ENCODE measurements around the gene FAM20C.
"Not testable (repeated sequence)": the region's sequence is repeated elsewhere in the genome, so short reads cannot be mapped to it uniquely, and the experiment has no call there.

FAM20C gene

DNA sequence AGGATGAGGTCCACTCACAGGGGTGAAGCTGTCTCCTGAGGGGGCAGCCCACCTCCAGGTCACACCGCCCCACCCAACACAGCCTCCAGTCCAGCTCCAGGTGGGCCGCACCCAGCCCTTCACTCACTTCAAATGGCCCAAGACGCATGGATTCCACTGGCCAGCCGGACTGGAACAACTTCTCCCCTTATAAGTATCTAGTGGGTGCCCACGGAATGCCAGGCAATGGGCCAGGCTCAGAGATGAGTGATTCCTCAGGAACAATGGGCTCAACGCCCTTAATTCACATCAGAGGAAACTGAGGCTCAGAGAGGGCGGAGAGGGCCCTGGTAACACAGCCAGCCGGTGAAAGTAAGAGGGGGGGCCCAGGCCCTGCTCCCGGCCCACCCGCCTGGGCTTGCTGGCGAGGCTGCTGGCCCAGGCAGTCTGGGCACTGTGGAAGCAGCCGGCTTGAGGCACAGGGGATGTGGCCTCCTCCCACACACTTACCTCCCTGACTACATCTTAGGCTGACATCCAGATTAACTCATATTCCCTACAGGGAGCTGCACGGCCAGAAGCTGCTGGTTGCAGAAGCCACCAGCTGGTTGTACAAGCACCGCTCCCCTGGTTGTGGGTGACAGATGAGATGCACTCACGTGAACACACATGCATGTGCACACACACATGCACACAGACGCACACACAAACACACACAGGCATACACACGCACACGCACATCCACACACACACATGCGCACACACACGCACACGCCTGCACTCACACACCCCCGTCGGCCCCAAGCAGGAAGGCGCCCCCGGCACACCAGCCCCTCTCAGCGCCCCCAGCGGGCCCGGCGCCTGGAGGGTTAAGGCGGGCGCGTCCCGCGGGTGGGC, 1.0 kb upstream of the FAM20C start:
- DNase-seq (ENCODE audit: low read depth in 1 of 2, low spot score in 1 of 2), result no peak

GRCh38 chr7:192701-193480, 520 bp downstream of the FAM20C start:
- DNase-seq (ENCODE audit: low read depth in 1 of 2, low spot score in 1 of 2), result no peak

- no peak for DNase-seq (ENCODE audit: low read depth in 1 of 2, low spot score in 1 of 2)
These were observed 1.3 kb downstream of the FAM20C start for GRCh38 chr7:193481-194251.

DNA sequence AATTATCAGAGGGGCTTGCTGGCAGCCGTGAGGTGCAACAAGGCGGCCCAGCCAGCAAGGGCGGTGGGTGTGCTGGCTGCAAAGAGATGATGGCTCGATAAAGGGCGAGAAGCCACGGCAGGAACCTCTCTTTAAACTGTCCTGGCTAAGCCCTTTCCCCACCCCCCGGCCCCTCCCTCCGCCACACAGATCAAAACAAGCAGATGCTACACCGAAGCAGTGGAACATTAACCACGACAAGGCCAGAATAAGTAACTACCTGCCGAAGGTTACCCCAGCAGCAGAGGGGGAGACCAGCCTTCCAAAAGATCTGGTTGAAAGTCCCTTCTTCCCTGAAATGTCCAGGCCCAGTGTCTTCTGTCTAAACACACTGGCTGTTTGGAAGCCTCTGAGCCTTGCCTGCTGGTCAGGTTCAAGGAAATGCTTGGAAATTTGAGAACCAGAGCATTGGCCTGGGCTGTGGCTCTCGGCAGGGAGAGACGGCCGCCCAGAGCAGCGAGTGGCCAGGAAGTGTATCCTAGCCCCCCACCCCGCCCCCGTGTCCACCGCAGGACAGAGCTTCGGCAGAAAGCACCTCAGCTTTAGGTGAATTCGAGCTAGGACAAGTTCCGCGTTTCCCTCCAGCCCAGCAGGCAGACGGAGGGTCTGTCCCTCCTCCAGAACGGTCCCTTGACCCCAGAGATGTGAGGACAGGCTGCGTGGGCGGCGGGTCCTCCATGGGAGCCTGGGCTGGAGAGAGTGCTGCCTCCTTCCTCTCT, 2.1 kb downstream of the FAM20C start:
- DNase-seq (ENCODE audit: low read depth in 1 of 2, low spot score in 1 of 2), result no peak

DNA sequence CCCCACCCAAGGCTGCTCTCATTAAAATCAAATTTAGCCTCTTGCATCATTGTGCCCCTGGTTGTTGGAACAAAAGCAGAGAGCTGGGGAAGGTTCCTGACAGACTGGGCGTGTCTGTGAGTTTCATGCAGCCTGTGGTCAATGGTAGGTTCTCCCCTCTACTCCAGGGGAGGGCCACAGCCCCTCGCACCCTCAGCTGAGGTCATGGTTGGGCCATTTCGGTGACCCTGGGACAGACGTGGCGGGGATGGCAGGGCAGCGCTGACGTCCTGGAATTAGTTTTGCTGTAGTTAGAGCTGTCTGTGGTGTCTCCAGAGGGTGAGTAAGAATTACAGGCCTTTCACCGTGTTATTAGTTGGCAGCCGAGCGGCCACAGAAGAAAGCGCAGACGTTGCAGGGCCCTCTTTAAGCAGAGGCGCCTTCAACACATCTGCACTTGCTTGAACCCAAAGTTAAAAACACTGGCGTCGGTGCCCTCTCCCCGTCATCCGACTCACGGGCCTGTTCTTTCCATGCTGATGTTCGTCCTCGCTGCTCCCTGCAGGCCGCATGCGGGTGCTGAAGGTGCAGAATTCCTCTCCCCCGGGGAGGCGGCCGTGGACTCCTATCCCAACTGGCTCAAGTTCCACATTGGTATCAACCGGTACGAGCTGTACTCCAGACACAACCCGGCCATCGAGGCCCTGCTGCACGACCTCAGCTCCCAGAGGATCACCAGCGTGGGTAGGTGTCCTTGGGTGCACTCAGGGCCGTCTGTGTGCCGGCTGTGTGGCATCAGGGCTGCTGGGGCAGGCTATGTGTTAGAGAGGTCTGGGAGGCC, 2.8 kb downstream of the FAM20C start:
- no peak for DNase-seq (ENCODE audit: low read depth in 1 of 2, low spot score in 1 of 2)

DNA sequence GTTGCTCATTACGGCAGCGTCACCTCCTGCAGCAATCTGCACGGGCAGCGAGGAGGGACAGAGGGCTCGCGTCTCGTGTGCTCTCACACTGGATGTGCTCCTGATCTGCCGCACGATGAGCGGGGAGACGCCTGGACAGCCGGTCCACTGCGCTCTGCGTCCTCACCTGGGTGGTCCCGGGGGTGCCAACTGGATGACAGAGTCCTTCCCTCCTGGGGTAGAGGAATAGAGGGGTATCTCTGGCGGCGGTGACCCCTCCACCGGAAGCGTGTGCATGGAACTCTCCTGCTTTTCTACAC, 3.4 kb downstream of the FAM20C start:
- no peak for DNase-seq (ENCODE audit: low read depth in 1 of 2, low spot score in 1 of 2)

GRCh38 chr7:196283-196682, 3.9 kb downstream of the FAM20C start:
- no peak for DNase-seq (ENCODE audit: low read depth in 1 of 2, low spot score in 1 of 2)

- no peak for DNase-seq (ENCODE audit: low read depth in 1 of 2, low spot score in 1 of 2)
These were observed 4.5 kb downstream of the FAM20C start for GRCh38 chr7:196778-197321.

DNA sequence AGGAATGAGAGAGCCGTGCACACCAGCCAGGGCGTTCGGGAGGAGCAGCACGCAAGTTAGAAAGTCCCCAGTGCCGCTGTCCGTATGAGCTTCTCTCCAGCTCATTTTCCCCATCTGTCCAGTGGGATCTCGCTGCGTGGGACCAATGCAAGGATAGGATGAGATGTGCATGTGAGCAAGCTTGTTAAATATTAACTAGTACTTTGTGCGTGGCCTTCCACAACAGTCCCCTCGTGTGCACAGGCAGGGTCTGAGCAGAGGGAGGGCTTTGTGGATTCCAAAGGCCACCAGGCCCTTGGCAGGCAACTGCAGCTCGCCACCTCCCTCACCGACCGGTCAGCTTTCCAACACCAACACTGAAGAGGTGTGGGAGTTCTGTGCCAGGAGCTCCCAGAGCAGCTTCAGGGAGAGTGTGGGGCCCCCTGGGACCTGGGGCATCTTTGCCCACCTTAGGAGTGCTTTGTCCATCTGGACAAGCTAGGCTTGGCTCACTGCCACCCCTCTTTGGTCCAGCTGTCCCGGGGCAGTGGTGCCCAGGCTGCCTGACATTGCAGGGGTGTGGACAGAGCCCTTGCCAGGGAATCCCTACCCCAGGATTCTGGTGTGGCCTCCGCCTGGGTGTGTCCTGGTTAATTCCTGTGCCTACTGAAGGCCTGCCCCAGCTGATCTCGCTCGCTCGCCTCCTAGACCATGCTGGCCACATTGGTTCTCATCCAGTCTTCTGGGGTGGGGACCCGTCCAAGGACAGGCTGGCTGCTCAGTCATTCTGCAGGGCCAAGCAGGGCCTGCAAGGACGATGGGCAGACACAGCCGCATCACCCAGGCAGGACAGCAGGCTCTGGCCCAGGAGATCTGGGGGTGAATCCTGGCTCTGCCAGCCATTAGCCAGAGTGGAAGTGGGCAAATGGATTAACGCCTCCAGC, 5.3 kb downstream of the FAM20C start:
- no peak for DNase-seq (ENCODE audit: low read depth in 1 of 2, low spot score in 1 of 2)

GRCh38 chr7:199483-200249, 7.3 kb downstream of the FAM20C start:
- no peak for DNase-seq (ENCODE audit: low read depth in 1 of 2, low spot score in 1 of 2)

- no peak for DNase-seq (ENCODE audit: low read depth in 1 of 2, low spot score in 1 of 2)
These were observed 7.9 kb downstream of the FAM20C start for GRCh38 chr7:200290-200689.

DNA sequence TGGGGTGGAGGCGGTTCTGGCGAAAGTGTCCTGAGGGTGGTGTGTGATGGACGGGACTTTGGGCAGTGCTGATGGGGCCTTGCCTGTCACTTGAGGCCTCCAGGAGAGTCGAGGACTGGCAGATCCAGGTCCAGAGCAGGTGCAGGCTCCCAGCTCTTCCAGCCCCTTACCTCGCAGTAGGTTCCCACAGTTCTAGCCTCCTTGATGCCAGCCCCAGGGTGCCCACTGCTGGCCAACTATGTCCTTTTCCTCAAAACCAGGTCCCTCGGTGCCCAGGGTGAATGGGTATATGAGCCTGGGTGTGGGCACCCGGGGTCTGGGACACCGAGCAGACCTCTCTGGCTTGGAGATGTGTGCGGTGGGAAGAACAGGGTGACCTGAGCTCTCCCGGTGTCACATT, 8.3 kb downstream of the FAM20C start:
- DNase-seq (ENCODE audit: low read depth in 1 of 2, low spot score in 1 of 2), result no peak

- no peak for DNase-seq (ENCODE audit: low read depth in 1 of 2, low spot score in 1 of 2)
These were observed 12.0 kb downstream of the FAM20C start for GRCh38 chr7:204326-204725.

DNA sequence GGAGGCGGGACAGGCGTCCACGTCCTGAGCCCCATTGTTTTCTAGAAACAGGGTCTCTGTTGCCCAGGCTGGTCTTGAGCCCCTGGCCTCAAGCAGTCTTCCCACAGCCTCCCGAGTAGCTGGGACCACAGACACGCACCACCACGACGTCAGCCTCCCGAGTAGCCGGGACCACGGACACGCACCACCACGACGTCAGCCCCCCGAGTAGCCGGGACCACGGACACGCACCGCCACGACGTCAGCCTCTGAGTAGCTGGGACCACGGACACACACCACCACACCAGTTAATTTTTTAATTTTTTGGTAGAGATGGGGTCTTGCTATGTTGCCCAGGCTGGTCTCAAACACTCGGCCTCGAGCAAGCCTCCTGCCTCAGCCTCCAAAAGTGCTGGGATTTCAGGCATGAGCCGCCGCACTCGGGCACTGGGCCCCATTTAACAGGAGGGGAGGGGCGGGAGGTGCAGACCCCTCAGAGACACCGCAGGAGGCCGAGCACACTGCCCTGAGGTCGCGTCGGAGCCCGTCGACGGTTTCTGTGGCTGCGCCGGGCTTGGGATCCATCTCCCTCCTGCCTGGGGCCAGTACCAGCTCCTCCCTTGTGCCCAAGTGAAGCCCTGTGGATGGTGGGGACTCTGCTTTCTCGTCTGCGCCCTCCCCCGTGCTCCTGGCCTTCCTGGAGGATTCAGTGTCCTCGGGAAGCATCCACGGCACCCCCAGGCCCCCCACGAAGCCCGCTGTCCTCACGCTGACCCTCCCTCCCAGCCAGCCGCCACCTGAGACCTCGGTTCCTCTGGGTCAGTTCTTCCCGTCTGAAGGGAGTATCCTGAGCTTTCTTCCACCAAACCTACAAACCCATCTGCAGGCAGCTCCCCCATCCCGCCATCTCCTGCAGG, 13.0 kb downstream of the FAM20C start:
- no peak for DNase-seq (ENCODE audit: low read depth in 1 of 2, low spot score in 1 of 2)

DNA sequence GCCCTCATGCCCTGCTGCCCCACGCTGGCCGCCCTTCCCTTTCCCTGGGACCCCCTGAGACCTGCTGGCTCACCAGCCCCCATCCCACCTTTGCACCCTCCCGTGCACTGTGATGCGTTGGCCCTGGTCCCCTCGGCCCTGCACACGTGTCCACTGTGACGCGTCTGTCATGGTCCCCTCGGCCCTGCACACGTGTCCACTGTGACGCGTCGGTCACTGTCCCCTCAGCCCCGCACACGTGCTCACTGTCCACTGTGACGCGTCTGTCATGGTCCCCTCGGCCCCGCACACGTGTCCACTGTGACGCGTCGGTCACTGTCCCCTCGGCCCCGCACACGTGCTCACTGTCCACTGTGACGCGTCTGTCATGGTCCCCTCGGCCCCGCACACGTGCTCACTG, 14.0 kb downstream of the FAM20C start:
- DNase-seq (ENCODE audit: low read depth in 1 of 2, low spot score in 1 of 2), result not testable (repeated sequence)

DNA sequence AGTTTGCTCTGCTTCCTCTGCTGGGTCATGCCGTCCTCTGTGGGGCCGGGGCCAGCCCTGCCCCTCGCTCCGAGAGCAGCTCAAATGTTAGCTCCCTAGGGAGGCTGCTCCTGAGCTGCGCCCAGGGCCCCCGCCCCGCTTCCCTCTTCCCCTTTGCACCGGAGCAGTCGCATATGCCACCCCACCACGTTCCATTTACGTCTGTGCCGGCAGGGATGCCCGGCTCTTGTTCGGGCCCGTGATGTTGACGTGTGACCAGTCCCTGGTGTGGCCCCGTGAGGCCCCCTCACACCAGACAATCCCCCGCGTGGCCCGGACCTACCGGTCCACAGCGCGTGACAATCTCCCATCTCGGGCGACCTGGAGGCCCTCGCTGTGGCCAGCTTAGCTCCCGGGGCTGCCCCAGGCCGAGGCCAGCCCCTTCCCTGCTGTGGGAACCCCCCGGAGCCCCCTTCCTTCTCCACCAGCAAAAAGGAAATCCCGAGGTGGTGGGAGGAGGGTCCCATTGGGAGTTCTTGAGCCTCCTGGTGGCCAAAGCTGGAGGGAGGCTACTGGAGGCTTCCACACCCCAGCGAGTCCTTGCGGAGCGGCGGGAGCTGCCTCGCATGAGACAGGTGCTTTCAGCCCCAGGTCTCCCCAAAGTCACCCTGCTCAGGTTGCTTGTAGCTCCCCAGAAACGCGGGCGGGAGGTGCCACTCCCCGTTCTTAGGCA, 15.2 kb downstream of the FAM20C start:
- no peak for DNase-seq (ENCODE audit: low read depth in 1 of 2, low spot score in 1 of 2)
